Measurements from ENCODE around the gene VSTM2B.

- TF ChIP-seq CTCF (conservative IDR thresholded peaks at IDR 0.05) (no peak), ZFX (IDR thresholded peaks at IDR 0.05) (no peak)
These were observed 6.3 kb downstream of the VSTM2B start for GRCh38 chr19:29532097-29532496.

All from C4-2B (cell line).